Transverse colon (tissue), 4 donors: ENCODE measurements around the gene HYAL2. TPM values are rescaled to one million over a fixed set of nuclear protein-coding genes. Genes with fewer than 3 reads are reported as not detected.

Experiments
- DNase-seq: peaks from one replicate; pipeline ENCODE4 v3.0.0-alpha.2; 2019
- H3K27ac ChIP-seq, 4 donors: fragments of 200-600 bp; sonication (generic); 2 replicates each; pipeline ENCODE4 v1.5.1; 2016 to 2018; ENCODE audit warnings: inconsistent platforms in 4 of 4
- H3K27me3 ChIP-seq: fragments of 200-600 bp; sonication (generic); 2 replicates; pipeline ENCODE4 v1.5.1; 2017; ENCODE audit warnings: inconsistent platforms
- H3K36me3 ChIP-seq, 4 donors: fragments of 200-600 bp; sonication (generic); 2 replicates each; pipeline ENCODE4 v1.5.1; 2017 to 2019; ENCODE audit warnings: inconsistent platforms in 4 of 4
- H3K4me1 ChIP-seq, 4 donors: fragments of 200-600 bp; sonication (generic); 2 replicates each; pipeline ENCODE4 v1.5.1; 2017 to 2020; ENCODE audit warnings: inconsistent platforms in 4 of 4
- H3K4me3 ChIP-seq, 4 donors: fragments of 200-600 bp; sonication (generic); 1 replicate in 1 of 4; 2 replicates in 3 of 4; pipeline versions ENCODE4 v1.5.1 to v1.6.1; 2017 to 2019; ENCODE audit warnings: inconsistent platforms in 4 of 4
- H3K9me3 ChIP-seq, 2 donors: fragments of 200-600 bp; sonication (generic); 2 replicates each; pipeline ENCODE4 v1.5.1; 2017 to 2019; ENCODE audit warnings: inconsistent platforms in 2 of 2
- CTCF ChIP-seq, 5 experiments: fragments of 200-600 bp in 3 of 5; fragments of 450-650 bp in 2 of 5; sonication (generic) in 3 of 5; IDR thresholded peaks; 1 replicate in 2 of 5; 2 replicates in 3 of 5; pipeline ENCODE4 v1.5.1; 2016 to 2017; ENCODE audit warnings: antibody characterized with exemption in 5 of 5, inconsistent platforms in 3 of 5, mild to moderate bottlenecking in 2 of 5, moderate library complexity in 1 of 5
- EP300 ChIP-seq: sonication (generic); formaldehyde crosslinking; IDR thresholded peaks from one replicate; pipeline ENCODE4 v1.6.1; 2017; ENCODE audit warnings: antibody characterized with exemption, low read depth
- POLR2A ChIP-seq: fragments of 450-650 bp; IDR thresholded peaks from one replicate; pipeline ENCODE4 v1.6.1; 2016; ENCODE audit warnings: antibody characterized with exemption, mild to moderate bottlenecking, moderate library complexity
- POLR2AphosphoS5 ChIP-seq, 3 donors: sonication (generic); formaldehyde crosslinking; IDR thresholded peaks; one replicate each; pipeline ENCODE4 v1.6.1; 2016; ENCODE audit warnings: antibody characterized with exemption in 3 of 3
- WGBS, 2 donors: methylation state at CpG; one replicate each; pipeline ENCODE4 v1.1.5; 2018; ENCODE audit warnings: low coverage in 1 of 2; 5-methylcytosine and 5-hydroxymethylcytosine counted together
- in situ Hi-C, 4 donors: fragments of 200-750 bp; cut with MboI; loops; one replicate each; pipeline versions ENCODE4 v1.15.0 to v1.15.1; 2017; ENCODE audit warnings: low sequenced_read_pairs in 3 of 4, low pct_ligation_motif_present in 1 of 4, low pct_unique_long_range_greater_than_20kb in 1 of 4
- intact Hi-C: fragments of 100-400 bp; cut with DNase I; formaldehyde crosslinking; loops from one replicate; pipeline ENCODE4 v1.15.1; 2023; ENCODE audit warnings: low total_unique reads
- total RNA-seq, 4 donors: library from RNA; depleted of rRNA; stranded (reverse); fragments of >200 nt; gene quantifications; one replicate each; pipeline ENCODE4 v1.1.0, GENCODE V29; 2016

Gene HYAL2
- total RNA-seq, 4 donors from 2014 or later, result 18.7 to 51.1 (median 32.0) TPM

- in situ Hi-C loops, result loop anchor here in 1 of 4 donors (10.0 kb wide), 1 partner anchor 192 kb away; no protein-coding TSS in a partner anchor
- Histone ChIP-seq H3K9me3 (no peaks in the 10 kb centered on the region), H3K27ac (no peak overlapping the region), H3K27me3 (no peaks in the 10 kb centered on the region), H3K36me3 (no peaks in the 10 kb centered on the region), H3K4me3 (no peak overlapping the region), H3K4me1 (peaks cover 12 to 51% (median 33%) of the 10 kb centered on the region in 4 donors)
- intact Hi-C loops, result loop anchor here (10.0 kb wide), 1 partner anchor 202 kb away; no protein-coding TSS in a partner anchor
- 83 to 100% methylated on average over 1 to 12 of the region's 13 CpGs for WGBS, 2 donors
- DNase-seq, result no peak
- TF ChIP-seq CTCF (IDR thresholded peaks at IDR 0.05) (no peak), EP300 (no peak), POLR2AphosphoS5 (IDR thresholded peaks at IDR 0.05) (no peak), POLR2A (no peak)
Observed at GRCh38 chr3:50342813-50343633, 20.5 kb upstream of the HYAL2 start.

GRCh38 chr3:50341996-50342650 lies 19.6 kb upstream of the HYAL2 start:
- intact Hi-C loops, result loop anchor here (10.0 kb wide), 1 partner anchor 203 kb away; no protein-coding TSS in a partner anchor
- no peak overlapping the region for H3K4me3 ChIP-seq
- TF ChIP-seq POLR2AphosphoS5 (IDR thresholded peaks at IDR 0.05) (no peak), EP300 (no peak), POLR2A (no peak), CTCF (IDR thresholded peaks at IDR 0.05) (no peak)
- in situ Hi-C loops, result loop anchor here in 1 of 4 donors (10.0 kb wide), 1 partner anchor 193 kb away; no protein-coding TSS in a partner anchor
- no peak overlapping the region for H3K27ac ChIP-seq
- H3K36me3 ChIP-seq, result no peaks in the 10 kb centered on the region
- H3K27me3 ChIP-seq, result no peaks in the 10 kb centered on the region
- H3K9me3 ChIP-seq, result no peaks in the 10 kb centered on the region
- no peak for DNase-seq
- 93% methylated on average over 13 of the region's 13 CpGs; no CpG with 5 or more reads in 1 of the 2 donors for WGBS, 2 donors
- peaks cover 12 to 55% (median 37%) of the 10 kb centered on the region in 4 donors for H3K4me1 ChIP-seq

GRCh38 chr3:50341537-50341936 lies 19.0 kb upstream of the HYAL2 start:
- in situ Hi-C loops, result loop anchor here in 1 of 4 donors (10.0 kb wide), 1 partner anchor 193 kb away; no protein-coding TSS in a partner anchor
- no peak for DNase-seq
- H3K4me1 ChIP-seq, result peaks cover 12 to 53% (median 39%) of the 10 kb centered on the region in 4 donors
- H3K4me3 ChIP-seq, result peak overlapping the region in 2 of 4 donors; percentile 51 to 62
- no peaks in the 10 kb centered on the region for H3K27me3 ChIP-seq
- H3K9me3 ChIP-seq, result no peaks in the 10 kb centered on the region
- no peaks in the 10 kb centered on the region for H3K36me3 ChIP-seq
- WGBS, 2 donors, result 99% methylated on average over 9 of the region's 9 CpGs; no CpG with 5 or more reads in 1 of the 2 donors
- intact Hi-C loops, result loop anchor here (10.0 kb wide), 1 partner anchor 203 kb away; no protein-coding TSS in a partner anchor
- peak overlapping the region; percentile 93 to 99 (median 98) for H3K27ac ChIP-seq
- TF ChIP-seq POLR2AphosphoS5 (IDR thresholded peaks at IDR 0.05), result no peak
- no peak for TF ChIP-seq POLR2A
- TF ChIP-seq EP300, result no peak
- TF ChIP-seq CTCF (IDR thresholded peaks at IDR 0.05), result no peak
